ENCODE data around the gene UBE2R2.

The UBE2R2 gene

GRCh38 chr9:33880211-33881089 lies 63.5 kb downstream of the UBE2R2 start:
- in situ Hi-C loops (cut with HindIII; ENCODE audit: low sequenced_read_pairs): no loop called here

- in situ Hi-C loops (cut with HindIII; ENCODE audit: low sequenced_read_pairs): no loop called here
Measured at GRCh38 chr9:33881635-33882034, 64.7 kb downstream of the UBE2R2 start.

GRCh38 chr9:33884856-33885701 lies 68.1 kb downstream of the UBE2R2 start:
- in situ Hi-C loops (cut with HindIII; ENCODE audit: low sequenced_read_pairs): no loop called here

GRCh38 chr9:33885948-33886347 lies 69.0 kb downstream of the UBE2R2 start:
- in situ Hi-C loops (cut with HindIII; ENCODE audit: low sequenced_read_pairs): no loop called here

- in situ Hi-C loops (cut with HindIII; ENCODE audit: low sequenced_read_pairs): no loop called here
Measured at GRCh38 chr9:33893861-33894260, 76.9 kb downstream of the UBE2R2 start.

- in situ Hi-C loops (cut with HindIII; ENCODE audit: low sequenced_read_pairs): no loop called here
Measured at GRCh38 chr9:33894316-33894715, 77.4 kb downstream of the UBE2R2 start.

GRCh38 chr9:33903157-33903780 lies 86.3 kb downstream of the UBE2R2 start:
- in situ Hi-C loops (cut with HindIII; ENCODE audit: low sequenced_read_pairs): no loop called here

- in situ Hi-C loops (cut with HindIII; ENCODE audit: low sequenced_read_pairs): no loop called here
Measured at GRCh38 chr9:33905137-33905536, 88.2 kb downstream of the UBE2R2 start.

- in situ Hi-C loops (cut with HindIII; ENCODE audit: low sequenced_read_pairs): no loop called here
Measured at GRCh38 chr9:33906769-33907168, 89.8 kb downstream of the UBE2R2 start.

- in situ Hi-C loops (cut with HindIII; ENCODE audit: low sequenced_read_pairs): no loop called here
Measured at GRCh38 chr9:33907347-33907746, 90.4 kb downstream of the UBE2R2 start.

GRCh38 chr9:33908114-33908513 lies 91.2 kb downstream of the UBE2R2 start:
- in situ Hi-C loops (cut with HindIII; ENCODE audit: low sequenced_read_pairs): no loop called here

GRCh38 chr9:33908749-33909148 lies 91.8 kb downstream of the UBE2R2 start:
- in situ Hi-C loops (cut with HindIII; ENCODE audit: low sequenced_read_pairs): no loop called here

GRCh38 chr9:33913541-33913940 lies 96.6 kb downstream of the UBE2R2 start:
- in situ Hi-C loops (cut with HindIII; ENCODE audit: low sequenced_read_pairs): no loop called here

GRCh38 chr9:33914887-33915628 lies 98.1 kb downstream of the UBE2R2 start:
- in situ Hi-C loops (cut with HindIII; ENCODE audit: low sequenced_read_pairs): no loop called here

GRCh38 chr9:33917036-33917435 lies 100.1 kb downstream of the UBE2R2 start:
- in situ Hi-C loops (cut with HindIII; ENCODE audit: low sequenced_read_pairs): no loop called here

- in situ Hi-C loops (cut with HindIII; ENCODE audit: low sequenced_read_pairs): no loop called here
Measured at GRCh38 chr9:33919276-33919897, 102.4 kb downstream of the UBE2R2 start.

GRCh38 chr9:33921967-33922895 lies 105.3 kb downstream of the UBE2R2 start:
- in situ Hi-C loops (cut with HindIII; ENCODE audit: low sequenced_read_pairs): no loop called here

GRCh38 chr9:33923079-33923478 lies 106.1 kb downstream of the UBE2R2 start:
- in situ Hi-C loops (cut with HindIII; ENCODE audit: low sequenced_read_pairs): no loop called here

- in situ Hi-C loops (cut with HindIII; ENCODE audit: low sequenced_read_pairs): no loop called here
Measured at GRCh38 chr9:33923998-33924701, 107.2 kb downstream of the UBE2R2 start.

All from DLD1 (cell line).